ENCODE results near the gene SMIM35. TPM values are rescaled to one million over a fixed set of nuclear protein-coding genes. Genes with fewer than 3 reads are reported as not detected.

Gene SMIM35
- total RNA-seq, 1 donor: not detected

- Histone ChIP-seq H3K4me1 (ENCODE audit: insufficient read depth, low read length) (no peaks in the 10 kb centered on the region), H3K27ac (ENCODE audit: low read depth, low read length) (no peak overlapping the region), H3K79me2 (ENCODE audit: insufficient read depth, low read length) (no peaks in the 10 kb centered on the region), H3K4me3 (ENCODE audit: insufficient read depth, low read length) (no peak overlapping the region), H4K20me1 (ENCODE audit: insufficient read depth, low read length) (no peaks in the 10 kb centered on the region), H3K9me3 (ENCODE audit: low read depth, low read length) (no peaks in the 10 kb centered on the region), H3K36me3 (ENCODE audit: insufficient read depth, low read length) (no peaks in the 10 kb centered on the region), H3K27me3 (ENCODE audit: insufficient read depth, low read length) (no peaks in the 10 kb centered on the region), H2AFZ (ENCODE audit: low read length) (no peak overlapping the region), H3K4me2 (ENCODE audit: insufficient read depth, low read length) (no peak overlapping the region)
- TF ChIP-seq CTCF (IDR thresholded peaks at IDR 0.05; ENCODE audit: extremely low read depth, low read depth, low read length): no peak
- DNase-seq (ENCODE audit: insufficient read length, low spot score, missing footprints): no peak
These were observed 88.8 kb downstream of the SMIM35 start for GRCh38 chr11:117997823-117998579.

- Histone ChIP-seq H2AFZ (ENCODE audit: low read length) (no peak overlapping the region), H3K4me2 (ENCODE audit: insufficient read depth, low read length) (no peak overlapping the region), H3K36me3 (ENCODE audit: insufficient read depth, low read length) (no peaks in the 10 kb centered on the region), H3K79me2 (ENCODE audit: insufficient read depth, low read length) (no peaks in the 10 kb centered on the region), H3K27me3 (ENCODE audit: insufficient read depth, low read length) (no peaks in the 10 kb centered on the region), H3K4me3 (ENCODE audit: insufficient read depth, low read length) (no peak overlapping the region), H3K27ac (ENCODE audit: low read depth, low read length) (no peak overlapping the region), H4K20me1 (ENCODE audit: insufficient read depth, low read length) (no peaks in the 10 kb centered on the region), H3K4me1 (ENCODE audit: insufficient read depth, low read length) (no peaks in the 10 kb centered on the region), H3K9me3 (ENCODE audit: low read depth, low read length) (no peaks in the 10 kb centered on the region)
- TF ChIP-seq CTCF (IDR thresholded peaks at IDR 0.05; ENCODE audit: extremely low read depth, low read depth, low read length): no peak
- DNase-seq (ENCODE audit: insufficient read length, low spot score, missing footprints): no peak
These were observed 89.4 kb downstream of the SMIM35 start for GRCh38 chr11:117997406-117997805.

GRCh38 chr11:117996058-117996457 lies 90.7 kb downstream of the SMIM35 start:
- TF ChIP-seq CTCF (IDR thresholded peaks at IDR 0.05; ENCODE audit: extremely low read depth, low read depth, low read length): no peak
- no peaks in the 10 kb centered on the region for H3K79me2 ChIP-seq (ENCODE audit: insufficient read depth, low read length)
- no peak overlapping the region for H3K4me3 ChIP-seq (ENCODE audit: insufficient read depth, low read length)
- no peaks in the 10 kb centered on the region for H4K20me1 ChIP-seq (ENCODE audit: insufficient read depth, low read length)
- no peak overlapping the region for H2AFZ ChIP-seq (ENCODE audit: low read length)
- DNase-seq (ENCODE audit: insufficient read length, low spot score, missing footprints): no peak
- H3K36me3 ChIP-seq (ENCODE audit: insufficient read depth, low read length): no peaks in the 10 kb centered on the region
- H3K27ac ChIP-seq (ENCODE audit: low read depth, low read length): no peak overlapping the region
- H3K4me1 ChIP-seq (ENCODE audit: insufficient read depth, low read length): no peaks in the 10 kb centered on the region
- H3K4me2 ChIP-seq (ENCODE audit: insufficient read depth, low read length): no peak overlapping the region
- H3K27me3 ChIP-seq (ENCODE audit: insufficient read depth, low read length): no peaks in the 10 kb centered on the region
- H3K9me3 ChIP-seq (ENCODE audit: low read depth, low read length): no peaks in the 10 kb centered on the region

- H4K20me1 ChIP-seq (ENCODE audit: insufficient read depth, low read length): no peaks in the 10 kb centered on the region
- no peak overlapping the region for H3K27ac ChIP-seq (ENCODE audit: low read depth, low read length)
- no peak overlapping the region for H3K4me2 ChIP-seq (ENCODE audit: insufficient read depth, low read length)
- no peak overlapping the region for H2AFZ ChIP-seq (ENCODE audit: low read length)
- no peaks in the 10 kb centered on the region for H3K36me3 ChIP-seq (ENCODE audit: insufficient read depth, low read length)
- H3K9me3 ChIP-seq (ENCODE audit: low read depth, low read length): no peaks in the 10 kb centered on the region
- no peak for DNase-seq (ENCODE audit: insufficient read length, low spot score, missing footprints)
- no peaks in the 10 kb centered on the region for H3K79me2 ChIP-seq (ENCODE audit: insufficient read depth, low read length)
- H3K4me1 ChIP-seq (ENCODE audit: insufficient read depth, low read length): no peaks in the 10 kb centered on the region
- H3K27me3 ChIP-seq (ENCODE audit: insufficient read depth, low read length): no peaks in the 10 kb centered on the region
- H3K4me3 ChIP-seq (ENCODE audit: insufficient read depth, low read length): no peak overlapping the region
- TF ChIP-seq CTCF (IDR thresholded peaks at IDR 0.05; ENCODE audit: extremely low read depth, low read depth, low read length): no peak
These were observed 91.3 kb downstream of the SMIM35 start for GRCh38 chr11:117995472-117995871.
